ENCODE data around the gene NGLY1. TPM values are rescaled to one million over a fixed set of nuclear protein-coding genes. Genes with fewer than 3 reads are reported as not detected.
A peak's percentile ranks its signal among the peaks of the same experiment; 100 is the strongest.

The NGLY1 gene
- total RNA-seq, 2 experiments from 2014 or later, result 86.1 to 135 TPM

GRCh38 chr3:25783661-25784512 is 644 bp upstream of the NGLY1 start:
- ChIA-PET POLR2A (interaction anchor here (0.7 kb wide), 1 partner anchor 11 kb away, joined by 4 read pairs; no protein-coding TSS in a partner anchor), CTCF (interaction anchor here (0.7 to 1.6 kb wide), 2 partner anchors 11 to 135 kb away, joined by 3 to 8 read pairs; no protein-coding TSS in a partner anchor)
- H3K4me3 Mint-ChIP-seq, result peak overlapping the region; percentile 92
- H3K36me3 Mint-ChIP-seq (ENCODE audit: low read depth), result peaks cover 15% of the 10 kb centered on the region
- no peaks in the 10 kb centered on the region for H3K27me3 Mint-ChIP-seq
- DNase-seq (peak; percentile 20), ATAC-seq (peak; percentile 36)
- no peaks in the 10 kb centered on the region for H3K9me3 Mint-ChIP-seq (ENCODE audit: low read depth)
- intact Hi-C loops (cut with DNase I, micrococcal nuclease), result loop anchor here (1.0 to 10.0 kb wide), 10 partner anchors 68 to 1972 kb away; partner anchors contain the start of genes NR1D2 (in 2 of the 2), SLC4A7 (in 2 of the 2), NKIRAS1 (in 1 of the 2) and RPL15 (in 1 of the 2)
- peaks cover 54% of the 10 kb centered on the region for H3K4me1 Mint-ChIP-seq
- H3K27ac Mint-ChIP-seq, result peak overlapping the region; percentile 73

- H3K4me1 Mint-ChIP-seq, result peaks cover 54% of the 10 kb centered on the region
- POLR2A ChIA-PET, result no interaction called here
- no peak for DNase-seq
Measured at GRCh38 chr3:25782636-25782937, 656 bp downstream of the NGLY1 start.

DNA sequence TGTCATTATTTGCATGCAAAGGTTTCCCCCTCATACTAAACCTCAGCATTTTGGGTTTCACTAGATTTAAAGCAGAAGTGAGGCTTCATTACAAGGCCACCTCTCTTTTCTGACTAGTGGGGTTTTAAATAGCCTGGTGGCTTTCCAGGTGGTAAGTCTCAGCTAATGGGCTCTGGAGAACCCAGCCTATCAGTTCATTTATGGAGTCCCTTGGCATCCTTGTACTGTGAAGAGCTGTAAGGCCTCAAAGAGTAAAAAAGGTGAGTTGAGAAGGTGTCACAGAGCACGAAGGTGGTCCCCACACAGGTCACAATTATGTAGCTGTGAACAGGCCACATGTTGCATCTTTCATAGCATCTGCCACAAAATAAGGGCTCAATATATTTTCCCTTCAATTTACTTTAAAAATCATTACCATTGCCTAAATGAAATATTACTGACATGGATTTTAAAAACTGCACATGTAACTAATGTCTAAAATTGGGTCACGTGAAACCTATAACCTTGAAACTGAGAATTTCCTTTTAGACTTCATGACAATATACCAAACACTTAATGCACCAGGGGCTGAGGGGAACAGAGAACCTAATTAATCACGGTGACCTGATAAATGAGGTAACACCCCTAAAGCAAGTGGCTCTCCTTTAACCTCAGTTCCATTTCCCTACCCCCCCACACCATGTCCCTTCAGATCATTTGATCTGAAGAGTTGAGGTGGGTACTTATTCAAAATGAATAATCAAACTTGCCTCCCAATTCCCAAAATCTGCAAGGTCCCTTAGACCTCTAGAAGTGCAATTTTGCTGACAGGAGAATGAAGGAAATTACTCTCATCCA is 1.3 kb downstream of the NGLY1 start:
- ATAC-seq, result no peak
- POLR2A ChIA-PET, result no interaction called here
- CTCF ChIA-PET, result no interaction called here
- intact Hi-C loops (cut with DNase I, micrococcal nuclease), result loop anchor here (1.0 to 10.0 kb wide), 9 partner anchors 11 to 1970 kb away; partner anchors contain the start of genes NR1D2 (in 2 of the 2), NKIRAS1 (in 1 of the 2), RPL15 (in 1 of the 2) and SLC4A7 (in 1 of the 2)
- Mint-ChIP-seq H3K36me3 (ENCODE audit: low read depth) (peaks cover 26% of the 10 kb centered on the region), H3K27me3 (no peaks in the 10 kb centered on the region), H3K4me1 (peaks cover 57% of the 10 kb centered on the region), H3K27ac (peak overlapping the region; percentile 90), H3K9me3 (ENCODE audit: low read depth) (no peaks in the 10 kb centered on the region), H3K4me3 (peak overlapping the region; percentile 92)
- DNase-seq, result no peak

More at GRCh38 chr3:25782636-25782937, 656 bp downstream of the NGLY1 start:
- peak overlapping the region; percentile 90 for H3K27ac Mint-ChIP-seq
- H3K4me3 Mint-ChIP-seq, result peak overlapping the region; percentile 92
- H3K9me3 Mint-ChIP-seq (ENCODE audit: low read depth), result no peaks in the 10 kb centered on the region
- peaks cover 22% of the 10 kb centered on the region for H3K36me3 Mint-ChIP-seq (ENCODE audit: low read depth)
- ATAC-seq, result no peak
- intact Hi-C loops (cut with DNase I, micrococcal nuclease), result loop anchor here (1.0 to 10.0 kb wide), 9 partner anchors 11 to 1970 kb away; partner anchors contain the start of genes NR1D2 (in 2 of the 2), NKIRAS1 (in 1 of the 2), RPL15 (in 1 of the 2) and SLC4A7 (in 1 of the 2)
- CTCF ChIA-PET, result interaction anchor here (1.6 kb wide), 1 partner anchor 134 kb away, joined by 8 read pairs; no protein-coding TSS in a partner anchor
- no peaks in the 10 kb centered on the region for H3K27me3 Mint-ChIP-seq

GRCh38 chr3:25781145-25781757 is 2.0 kb downstream of the NGLY1 start:
- H3K9me3 Mint-ChIP-seq (ENCODE audit: low read depth), result no peaks in the 10 kb centered on the region
- intact Hi-C loops (cut with DNase I, micrococcal nuclease), result loop anchor here (5.0 to 10.0 kb wide), 6 partner anchors 71 to 1969 kb away; partner anchors contain the start of genes NR1D2 (in 2 of the 2) and SLC4A7 (in 1 of the 2)
- peaks cover 64% of the 10 kb centered on the region for H3K4me1 Mint-ChIP-seq
- no peaks in the 10 kb centered on the region for H3K27me3 Mint-ChIP-seq
- peak overlapping the region; percentile 18 for H3K27ac Mint-ChIP-seq
- ChIA-PET POLR2A (no interaction called here), CTCF (interaction anchor here (0.7 kb wide), 1 partner anchor 123 kb away, joined by 3 read pairs; no protein-coding TSS in a partner anchor)
- H3K36me3 Mint-ChIP-seq (ENCODE audit: low read depth), result peaks cover 34% of the 10 kb centered on the region
- DNase-seq (no peak), ATAC-seq (no peak)
- peak overlapping the region; percentile 92 for H3K4me3 Mint-ChIP-seq

DNA sequence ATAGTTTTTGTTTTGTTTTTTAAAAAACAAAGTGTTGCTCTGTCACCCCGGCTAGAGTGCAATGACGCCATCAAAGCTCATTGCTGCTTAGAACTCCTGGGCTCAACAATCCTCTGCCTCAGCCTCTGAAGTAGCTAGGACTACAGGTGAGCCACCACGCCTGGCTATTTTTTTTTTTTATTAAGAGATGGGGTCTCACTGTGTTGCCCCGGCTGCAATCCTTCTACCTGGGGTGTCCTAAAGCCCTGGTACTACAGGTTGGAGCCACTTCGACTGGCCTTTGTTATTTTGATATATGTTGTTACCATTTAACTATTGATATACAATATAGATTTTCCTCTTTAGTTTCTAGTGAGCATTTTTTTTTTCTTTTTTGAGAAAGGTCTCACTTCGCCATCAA is 2.6 kb downstream of the NGLY1 start:
- intact Hi-C loops (cut with DNase I, micrococcal nuclease), result loop anchor here (5.0 to 10.0 kb wide), 6 partner anchors 72 to 1968 kb away; partner anchors contain the start of genes NR1D2 (in 2 of the 2) and SLC4A7 (in 1 of the 2)
- POLR2A ChIA-PET, result no interaction called here
- H3K36me3 Mint-ChIP-seq (ENCODE audit: low read depth), result peaks cover 39% of the 10 kb centered on the region
- no peak overlapping the region for H3K27ac Mint-ChIP-seq
- CTCF ChIA-PET, result interaction anchor here (0.7 kb wide), 1 partner anchor 122 kb away, joined by 3 read pairs; no protein-coding TSS in a partner anchor
- ATAC-seq (no peak), DNase-seq (no peak)
- H3K4me1 Mint-ChIP-seq, result peaks cover 64% of the 10 kb centered on the region
- H3K4me3 Mint-ChIP-seq, result no peak overlapping the region
- H3K27me3 Mint-ChIP-seq, result no peaks in the 10 kb centered on the region
- H3K9me3 Mint-ChIP-seq (ENCODE audit: low read depth), result no peaks in the 10 kb centered on the region

DNA sequence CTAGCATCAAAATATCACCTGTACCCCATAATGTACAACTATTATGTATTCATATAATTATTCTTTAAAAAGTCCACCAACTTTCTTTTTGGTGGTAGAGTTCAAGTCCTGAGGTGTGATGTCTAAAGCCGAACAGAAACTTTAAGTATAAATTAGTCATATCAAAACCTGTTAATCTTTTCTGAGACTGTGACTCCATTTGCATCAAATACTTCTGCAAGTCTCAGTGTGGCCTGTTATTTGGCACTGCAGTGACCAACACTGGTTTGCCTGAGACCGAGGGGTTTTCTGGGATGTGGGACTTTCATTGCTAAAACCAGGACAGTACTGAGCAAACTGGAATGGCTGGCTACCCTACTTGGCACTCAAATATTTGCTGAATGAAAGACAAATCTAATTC is 7.3 kb downstream of the NGLY1 start:
- Mint-ChIP-seq H3K27ac (no peak overlapping the region), H3K9me3 (ENCODE audit: low read depth) (peaks cover 8% of the 10 kb centered on the region), H3K36me3 (ENCODE audit: low read depth) (peaks cover 64% of the 10 kb centered on the region), H3K27me3 (no peaks in the 10 kb centered on the region), H3K4me3 (no peak overlapping the region), H3K4me1 (peaks cover 44% of the 10 kb centered on the region)
- ChIA-PET POLR2A (no interaction called here), CTCF (no interaction called here)
- no peak for DNase-seq
- intact Hi-C loops (cut with DNase I, micrococcal nuclease), result no loop called here
- peak; percentile 23 for ATAC-seq

DNA sequence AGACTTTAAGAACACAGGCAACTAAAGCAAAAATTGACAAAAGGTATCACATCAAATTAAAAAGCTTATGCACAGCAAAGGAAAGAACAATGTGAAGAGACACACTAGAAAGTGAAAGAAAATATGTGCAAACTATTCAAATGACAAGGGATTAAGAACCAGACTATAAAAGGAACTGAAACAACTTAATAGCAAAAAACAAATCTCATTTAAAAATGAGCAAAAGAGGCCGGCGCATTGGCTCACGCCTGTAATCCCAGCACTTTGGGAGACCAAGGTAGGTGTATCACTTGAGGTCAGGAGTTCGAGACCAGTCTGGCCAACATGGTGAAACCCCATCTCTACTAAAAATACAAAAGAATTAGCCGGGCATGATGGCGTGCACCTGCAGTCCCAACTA is 14.4 kb downstream of the NGLY1 start:
- peaks cover 27% of the 10 kb centered on the region for H3K4me1 Mint-ChIP-seq
- H3K4me3 Mint-ChIP-seq, result no peak overlapping the region
- H3K9me3 Mint-ChIP-seq (ENCODE audit: low read depth), result peaks cover 7% of the 10 kb centered on the region
- no peak overlapping the region for H3K27ac Mint-ChIP-seq
- intact Hi-C loops (cut with DNase I, micrococcal nuclease), result no loop called here
- H3K36me3 Mint-ChIP-seq (ENCODE audit: low read depth), result peaks cover 57% of the 10 kb centered on the region
- ChIA-PET POLR2A (no interaction called here), CTCF (interaction anchor here (0.7 kb wide), 1 partner anchor 83 kb away, joined by 3 read pairs; no protein-coding TSS in a partner anchor)
- ATAC-seq (no peak), DNase-seq (no peak)
- no peaks in the 10 kb centered on the region for H3K27me3 Mint-ChIP-seq

DNA sequence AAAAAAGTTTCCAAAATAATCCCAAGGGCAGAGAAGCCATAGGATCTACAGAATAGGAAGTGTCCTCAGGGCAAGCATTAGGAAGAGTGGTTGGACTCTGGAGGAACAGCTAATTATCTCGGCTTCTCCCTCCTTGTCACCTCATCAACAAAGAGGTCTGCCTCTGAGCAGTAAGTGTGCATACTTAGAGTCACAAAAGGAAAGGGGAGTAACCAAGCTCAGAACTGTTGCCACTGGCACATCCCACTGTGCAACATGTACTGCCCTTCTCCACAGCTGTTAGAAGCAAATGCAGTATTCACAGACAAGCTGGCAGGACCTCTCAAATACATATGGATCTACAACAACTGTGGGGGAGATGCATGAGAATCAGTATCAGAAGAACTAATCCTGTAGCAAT is 31.5 kb downstream of the NGLY1 start:
- Mint-ChIP-seq H3K4me3 (no peak overlapping the region), H3K4me1 (peaks cover 12% of the 10 kb centered on the region), H3K9me3 (ENCODE audit: low read depth) (peaks cover 2% of the 10 kb centered on the region), H3K27ac (peak overlapping the region; percentile 37), H3K27me3 (no peaks in the 10 kb centered on the region), H3K36me3 (ENCODE audit: low read depth) (peaks cover 55% of the 10 kb centered on the region)
- intact Hi-C loops (cut with DNase I, micrococcal nuclease), result no loop called here
- CTCF ChIA-PET, result no interaction called here
- ATAC-seq (no peak), DNase-seq (no peak)
- POLR2A ChIA-PET, result interaction anchor here (0.6 kb wide), 1 partner anchor 117 kb away, joined by 8 read pairs; no protein-coding TSS in a partner anchor

- ChIA-PET POLR2A (interaction anchor here (0.6 kb wide), 1 partner anchor 117 kb away, joined by 8 read pairs; no protein-coding TSS in a partner anchor), CTCF (no interaction called here)
- intact Hi-C loops (cut with DNase I, micrococcal nuclease), result no loop called here
- Mint-ChIP-seq H3K27ac (no peak overlapping the region), H3K27me3 (no peaks in the 10 kb centered on the region), H3K4me1 (peaks cover 11% of the 10 kb centered on the region), H3K36me3 (ENCODE audit: low read depth) (peaks cover 56% of the 10 kb centered on the region), H3K9me3 (ENCODE audit: low read depth) (peaks cover 2% of the 10 kb centered on the region), H3K4me3 (no peak overlapping the region)
- DNase-seq (no peak), ATAC-seq (no peak)
Measured at GRCh38 chr3:25751048-25751447, 32.2 kb downstream of the NGLY1 start.

- peaks cover 2% of the 10 kb centered on the region for H3K9me3 Mint-ChIP-seq (ENCODE audit: low read depth)
- peaks cover 2% of the 10 kb centered on the region for H3K4me1 Mint-ChIP-seq
- intact Hi-C loops (cut with DNase I, micrococcal nuclease), result no loop called here
- no peak overlapping the region for H3K27ac Mint-ChIP-seq
- POLR2A ChIA-PET, result no interaction called here
- H3K27me3 Mint-ChIP-seq, result no peaks in the 10 kb centered on the region
- CTCF ChIA-PET, result no interaction called here
- DNase-seq (no peak), ATAC-seq (no peak)
- peaks cover 64% of the 10 kb centered on the region for H3K36me3 Mint-ChIP-seq (ENCODE audit: low read depth)
- no peak overlapping the region for H3K4me3 Mint-ChIP-seq
Measured at GRCh38 chr3:25749031-25749581, 34.1 kb downstream of the NGLY1 start.
